Islet of Langerhans (tissue), 1 donor: Measurements from ENCODE around the gene CNTRL.
"Not testable (repeated sequence)": the region's sequence is repeated elsewhere in the genome, so short reads cannot be mapped to it uniquely, and the experiment has no call there.

ENCODE experiments used
- FAIRE-seq: peaks from one replicate; lab custom pipeline; 2011; peaks lifted over from hg19 to GRCh38; lab: Jason Lieb, UNC

Gene CNTRL, protein sequence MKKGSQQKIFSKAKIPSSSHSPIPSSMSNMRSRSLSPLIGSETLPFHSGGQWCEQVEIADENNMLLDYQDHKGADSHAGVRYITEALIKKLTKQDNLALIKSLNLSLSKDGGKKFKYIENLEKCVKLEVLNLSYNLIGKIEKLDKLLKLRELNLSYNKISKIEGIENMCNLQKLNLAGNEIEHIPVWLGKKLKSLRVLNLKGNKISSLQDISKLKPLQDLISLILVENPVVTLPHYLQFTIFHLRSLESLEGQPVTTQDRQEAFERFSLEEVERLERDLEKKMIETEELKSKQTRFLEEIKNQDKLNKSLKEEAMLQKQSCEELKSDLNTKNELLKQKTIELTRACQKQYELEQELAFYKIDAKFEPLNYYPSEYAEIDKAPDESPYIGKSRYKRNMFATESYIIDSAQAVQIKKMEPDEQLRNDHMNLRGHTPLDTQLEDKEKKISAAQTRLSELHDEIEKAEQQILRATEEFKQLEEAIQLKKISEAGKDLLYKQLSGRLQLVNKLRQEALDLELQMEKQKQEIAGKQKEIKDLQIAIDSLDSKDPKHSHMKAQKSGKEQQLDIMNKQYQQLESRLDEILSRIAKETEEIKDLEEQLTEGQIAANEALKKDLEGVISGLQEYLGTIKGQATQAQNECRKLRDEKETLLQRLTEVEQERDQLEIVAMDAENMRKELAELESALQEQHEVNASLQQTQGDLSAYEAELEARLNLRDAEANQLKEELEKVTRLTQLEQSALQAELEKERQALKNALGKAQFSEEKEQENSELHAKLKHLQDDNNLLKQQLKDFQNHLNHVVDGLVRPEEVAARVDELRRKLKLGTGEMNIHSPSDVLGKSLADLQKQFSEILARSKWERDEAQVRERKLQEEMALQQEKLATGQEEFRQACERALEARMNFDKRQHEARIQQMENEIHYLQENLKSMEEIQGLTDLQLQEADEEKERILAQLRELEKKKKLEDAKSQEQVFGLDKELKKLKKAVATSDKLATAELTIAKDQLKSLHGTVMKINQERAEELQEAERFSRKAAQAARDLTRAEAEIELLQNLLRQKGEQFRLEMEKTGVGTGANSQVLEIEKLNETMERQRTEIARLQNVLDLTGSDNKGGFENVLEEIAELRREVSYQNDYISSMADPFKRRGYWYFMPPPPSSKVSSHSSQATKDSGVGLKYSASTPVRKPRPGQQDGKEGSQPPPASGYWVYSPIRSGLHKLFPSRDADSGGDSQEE (N-terminal part only)

DNA sequence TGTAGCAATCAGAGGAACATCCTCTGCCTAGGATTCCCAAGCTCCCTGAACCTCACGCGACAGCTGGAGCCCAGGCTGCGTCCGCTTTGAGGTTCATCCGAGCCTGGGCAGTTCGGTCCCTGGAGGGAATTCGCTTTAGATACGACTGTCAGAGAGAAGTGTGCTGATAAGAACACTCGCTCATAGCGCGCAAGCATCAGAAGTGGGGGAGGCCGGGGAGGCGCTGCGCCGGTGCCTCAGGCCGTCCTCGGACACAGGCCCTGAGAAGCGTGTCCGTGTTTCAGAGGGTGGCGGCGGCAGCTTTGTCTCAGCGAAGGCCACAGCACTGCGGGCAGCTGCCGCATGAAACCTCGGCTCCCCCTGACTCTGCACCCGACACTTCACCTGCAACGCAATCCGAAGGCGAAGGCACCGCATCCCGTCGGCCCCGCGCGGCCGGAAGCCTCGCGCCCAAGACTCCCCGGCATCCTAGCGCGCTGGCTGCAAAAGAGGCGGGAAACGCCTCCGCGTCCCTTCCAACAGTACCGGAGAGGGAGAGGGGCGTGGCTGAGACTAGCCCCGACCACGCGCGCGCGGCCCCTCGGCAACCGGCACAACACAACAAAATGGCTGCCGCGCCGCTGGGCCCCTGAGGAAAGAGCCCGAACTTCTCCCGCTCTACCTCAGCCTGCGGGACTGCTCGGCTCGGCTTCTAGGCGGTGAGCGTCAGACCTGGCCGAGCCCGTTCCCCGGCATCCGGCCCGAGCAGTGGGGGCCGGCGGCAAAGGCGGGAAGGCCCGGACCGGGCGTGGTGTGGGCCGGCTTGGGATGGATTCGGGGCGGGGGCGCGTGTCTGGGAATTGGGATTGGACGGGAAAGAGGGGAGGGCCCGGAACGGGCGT, at the start of gene CNTRL:
CNTRL (plus strand) TSS at position 586 of the 881 bp plus-strand sequence. CDS start 13,372 bp downstream, outside the sequence.
- no peak for FAIRE-seq

DNA sequence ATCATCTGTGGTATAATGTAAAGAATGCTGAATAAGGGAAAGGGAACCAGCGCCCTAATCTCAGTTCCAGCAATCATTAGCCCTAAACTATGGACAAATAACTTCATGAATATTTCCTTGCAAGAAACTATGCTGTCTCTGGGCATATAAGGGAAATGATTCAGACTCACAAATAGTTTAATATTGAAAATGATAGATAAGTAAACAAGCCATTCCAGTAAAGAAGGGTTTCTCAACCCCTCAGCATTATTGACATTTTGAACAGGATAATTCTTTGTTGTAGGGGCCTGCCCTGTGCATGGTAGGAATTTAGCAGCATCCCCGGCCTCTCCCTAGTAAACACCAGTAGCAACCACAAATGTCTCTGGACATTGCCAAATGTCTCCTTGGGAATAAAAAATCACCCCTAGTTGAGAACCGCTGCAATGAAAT, 48.5 kb upstream of the CNTRL start:
- no peak for FAIRE-seq

DNA sequence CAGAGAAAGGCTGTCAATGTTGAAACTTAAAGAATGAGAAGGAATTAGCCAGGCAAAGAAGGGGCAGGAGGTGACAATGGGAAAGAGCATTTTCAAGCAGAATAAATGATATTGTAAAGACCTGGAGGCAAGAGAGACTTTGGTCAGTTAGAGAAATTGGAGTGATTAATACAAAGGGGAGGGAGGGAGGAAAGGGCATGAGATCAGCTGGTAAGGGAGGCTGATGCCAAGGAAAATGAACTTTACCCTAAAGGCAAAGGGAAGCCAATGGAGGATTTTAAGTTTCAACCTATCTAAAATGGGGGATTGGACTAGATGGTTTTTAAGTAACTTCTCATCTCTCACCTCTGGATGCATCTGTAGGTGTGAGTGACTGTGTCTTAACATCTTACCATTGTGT, 48.0 kb upstream of the CNTRL start:
- FAIRE-seq = no peak

DNA sequence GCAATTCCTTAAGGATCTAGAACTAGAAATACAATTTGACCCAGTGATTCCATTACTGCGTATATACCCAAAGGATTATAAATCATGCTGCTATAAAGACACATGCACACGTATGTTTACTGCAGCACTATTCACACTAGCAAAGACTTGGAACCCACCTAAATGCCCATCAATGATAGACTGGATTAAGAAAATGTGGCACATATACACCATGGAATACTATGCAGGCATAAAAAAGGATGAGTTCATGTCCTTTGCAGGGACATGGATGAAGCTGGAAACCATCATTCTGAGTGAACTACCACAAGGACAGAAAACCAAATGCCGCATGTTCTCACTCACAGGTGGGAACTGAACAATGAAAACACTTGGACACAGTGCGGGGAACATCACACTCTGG, 46.5 kb upstream of the CNTRL start:
- not testable (repeated sequence) for FAIRE-seq

DNA sequence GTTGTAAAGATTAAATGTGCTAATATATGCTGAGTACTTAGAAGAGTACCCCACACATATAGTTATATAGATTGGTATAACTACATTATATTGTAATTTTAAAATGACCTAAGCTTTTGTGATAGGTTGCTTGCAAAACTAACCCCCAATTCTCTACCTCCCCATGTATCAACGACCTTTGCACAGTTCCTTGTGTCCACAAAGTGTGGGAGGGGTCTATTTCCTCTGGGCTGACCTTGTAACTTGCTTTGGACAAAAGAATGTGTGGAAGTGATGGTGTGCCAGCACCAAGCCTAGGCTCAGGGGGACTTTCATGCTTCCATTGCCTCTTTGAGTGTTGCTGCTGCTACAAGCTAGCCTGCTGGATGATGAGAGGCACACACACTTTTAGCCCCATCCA, 45.3 kb upstream of the CNTRL start:
- FAIRE-seq = no peak

DNA sequence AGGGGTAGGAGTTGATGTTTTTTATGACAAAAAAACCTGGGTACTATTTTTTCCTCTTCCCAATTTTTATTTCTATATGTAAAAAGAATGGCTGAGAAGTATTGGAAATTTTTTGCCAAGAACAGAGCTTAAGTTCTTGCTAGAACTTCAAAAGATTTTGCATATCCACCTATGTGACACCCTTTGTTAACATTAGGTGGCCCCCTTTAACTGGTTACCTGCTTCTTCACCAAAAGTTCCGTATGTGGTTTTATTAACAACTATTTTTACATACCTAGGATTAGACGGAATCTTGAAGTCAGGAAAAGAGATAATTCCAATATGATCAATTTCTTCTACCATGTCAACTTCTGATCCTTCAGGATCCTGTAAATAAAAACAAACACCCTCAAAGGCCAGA, 40.2 kb upstream of the CNTRL start:
- no peak for FAIRE-seq

DNA sequence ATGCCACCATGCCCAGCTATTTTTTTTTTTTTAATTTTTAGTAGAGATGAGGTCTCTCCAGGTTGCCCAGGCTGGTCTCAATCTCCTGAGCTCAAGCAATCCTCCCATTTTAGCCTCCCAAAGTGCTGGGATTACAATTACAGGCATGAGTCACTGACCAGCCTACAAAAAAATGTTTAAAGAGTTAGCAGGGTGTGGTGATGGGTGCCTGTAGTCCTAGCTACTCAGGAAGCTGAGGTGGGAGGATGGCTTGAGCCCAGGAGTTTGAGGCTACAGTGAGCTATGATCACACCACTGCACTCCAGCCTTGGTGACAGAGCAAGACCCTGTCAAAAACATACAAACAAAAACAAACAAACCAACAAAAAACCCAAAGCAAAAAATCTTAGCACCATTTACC, 39.0 kb upstream of the CNTRL start:
- FAIRE-seq = not testable (repeated sequence)

DNA sequence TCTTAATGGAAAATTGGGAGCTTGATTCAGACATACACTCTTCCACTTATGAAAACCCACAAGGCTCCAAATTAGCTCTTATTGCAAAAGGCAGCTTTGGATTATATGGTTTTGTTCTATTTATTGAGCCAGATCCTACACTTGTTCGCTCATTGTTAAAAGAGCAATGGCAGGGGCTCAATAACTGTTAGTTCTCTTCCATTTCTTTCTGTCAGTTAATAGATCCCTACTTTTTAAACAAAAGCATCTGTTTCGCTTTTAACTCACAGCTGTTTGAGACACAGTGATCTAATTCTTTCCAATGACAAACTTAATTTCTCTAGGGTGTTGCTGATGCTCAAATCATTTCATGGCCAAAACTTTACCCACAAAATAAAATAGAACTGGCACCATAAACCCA, 36.4 kb upstream of the CNTRL start:
- no peak for FAIRE-seq

DNA sequence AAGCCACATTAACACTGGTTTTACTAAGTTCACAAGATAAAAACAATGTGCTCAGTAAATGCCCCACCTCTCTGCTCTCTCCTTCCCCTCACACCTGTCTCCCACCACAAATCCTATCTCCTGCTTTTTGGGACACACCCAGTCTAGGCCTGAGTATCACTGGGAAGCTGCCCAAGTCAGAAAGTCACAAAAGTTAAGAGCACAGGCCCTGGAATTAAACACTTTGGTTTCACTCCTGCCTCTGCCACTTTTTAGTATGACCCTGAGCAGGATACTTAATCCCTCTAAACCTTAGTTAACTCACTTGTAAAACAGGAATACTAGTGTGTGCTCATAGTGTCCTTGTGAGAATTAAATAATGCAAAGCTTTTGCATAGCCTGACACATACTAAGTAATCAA, 36.0 kb upstream of the CNTRL start:
- FAIRE-seq = no peak

DNA sequence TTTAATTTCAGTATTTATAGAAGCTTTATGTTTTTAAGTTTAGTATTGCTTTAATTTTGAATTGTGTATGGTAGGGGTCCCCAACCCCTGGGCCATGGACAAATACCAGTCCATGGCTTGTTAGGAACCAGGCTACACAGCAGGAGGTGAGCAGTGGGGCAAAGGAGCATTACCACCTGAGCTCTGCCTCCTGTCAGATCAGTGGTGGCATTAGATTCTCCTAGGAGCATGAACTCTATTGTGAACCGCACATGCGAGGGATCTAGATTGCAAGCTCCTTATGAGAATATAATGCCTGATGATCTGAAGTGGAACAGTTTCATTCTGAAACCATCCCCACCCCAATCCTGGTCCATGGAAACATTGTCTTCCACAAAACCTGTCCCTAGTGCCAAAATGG, 26.6 kb upstream of the CNTRL start:
- FAIRE-seq = no peak

DNA sequence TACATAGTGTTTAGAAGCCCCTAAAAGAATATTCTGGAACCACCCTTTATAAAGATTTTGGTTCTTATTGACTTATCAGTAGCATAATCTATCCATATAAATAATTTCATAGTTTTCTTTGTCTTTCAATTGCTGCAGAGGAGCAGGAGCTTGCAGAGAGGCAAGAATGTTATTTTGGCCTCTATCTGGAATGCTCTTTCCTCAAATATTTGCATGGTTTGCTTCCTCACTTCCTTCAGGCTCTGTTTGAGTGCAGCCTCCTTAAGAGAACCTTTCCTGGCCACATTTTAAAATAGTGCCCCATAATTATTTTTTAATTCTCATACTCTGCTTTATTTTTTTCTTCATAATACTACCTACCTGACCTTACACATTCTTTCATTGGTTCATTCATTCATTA, 26.1 kb upstream of the CNTRL start:
- no peak for FAIRE-seq

DNA sequence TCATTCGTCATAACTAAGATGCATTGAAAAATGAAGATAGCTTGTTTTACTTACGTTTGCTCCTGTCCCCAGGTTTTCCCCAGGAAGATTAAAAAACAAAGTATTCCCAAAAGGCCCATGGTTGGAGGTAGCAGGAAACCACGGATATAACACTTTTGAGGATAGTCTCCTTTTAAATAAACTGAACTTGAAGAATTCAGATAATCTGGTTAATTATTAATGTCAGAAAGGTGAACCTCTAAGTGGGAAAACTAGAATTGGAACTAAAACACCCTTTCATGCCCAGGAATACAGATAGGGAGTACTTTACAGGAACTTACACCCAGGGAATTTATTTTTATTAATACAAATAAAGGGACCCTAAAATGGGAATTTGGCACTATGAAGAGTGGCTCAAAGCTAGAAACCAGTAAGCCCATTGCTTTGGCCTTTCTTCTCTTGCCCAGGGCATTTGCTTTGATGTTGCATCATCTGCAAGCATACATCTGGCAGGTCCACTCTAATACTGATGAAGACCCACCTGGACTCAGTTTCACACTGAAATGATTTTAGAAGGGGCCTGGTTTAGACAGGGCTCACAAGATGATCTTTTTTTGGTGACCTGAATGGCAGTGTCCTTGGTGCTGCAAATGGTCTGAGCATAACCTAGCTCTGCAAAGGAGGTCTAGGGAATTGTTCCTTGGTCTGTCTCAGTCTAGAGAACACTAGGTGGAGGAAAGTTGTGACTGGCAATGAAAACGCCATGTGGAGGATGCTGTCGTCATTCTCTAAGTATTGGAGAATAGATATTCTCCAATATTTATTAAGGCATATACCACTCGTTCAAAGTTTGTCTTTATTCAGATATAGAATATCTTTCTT, 24.4 kb upstream of the CNTRL start, which contains the start of gene C5:
C5 (minus strand) TSS at position 148 of the 861 bp plus-strand sequence; CDS start at position 119, 29 bp downstream.
- FAIRE-seq = no peak

DNA sequence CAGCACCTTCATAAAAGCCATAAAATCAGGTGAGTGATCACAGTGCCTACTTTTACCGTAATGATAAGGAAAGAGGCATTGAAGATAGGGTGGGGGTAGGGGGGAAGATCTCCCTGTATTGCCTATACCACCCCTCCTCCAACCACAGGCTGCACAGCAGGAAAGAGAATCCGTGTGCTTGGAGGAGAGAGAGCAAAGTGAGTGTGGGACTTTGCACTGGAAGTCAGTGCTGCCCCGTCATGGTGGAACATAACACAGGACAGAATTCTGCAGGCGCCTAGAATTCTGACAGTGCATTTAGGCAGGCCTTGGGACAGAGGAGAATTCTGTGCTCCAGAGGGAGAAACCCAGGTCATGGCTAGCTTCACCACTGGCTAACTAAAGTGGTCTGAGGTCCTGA, 21.2 kb upstream of the CNTRL start:
- no peak for FAIRE-seq

DNA sequence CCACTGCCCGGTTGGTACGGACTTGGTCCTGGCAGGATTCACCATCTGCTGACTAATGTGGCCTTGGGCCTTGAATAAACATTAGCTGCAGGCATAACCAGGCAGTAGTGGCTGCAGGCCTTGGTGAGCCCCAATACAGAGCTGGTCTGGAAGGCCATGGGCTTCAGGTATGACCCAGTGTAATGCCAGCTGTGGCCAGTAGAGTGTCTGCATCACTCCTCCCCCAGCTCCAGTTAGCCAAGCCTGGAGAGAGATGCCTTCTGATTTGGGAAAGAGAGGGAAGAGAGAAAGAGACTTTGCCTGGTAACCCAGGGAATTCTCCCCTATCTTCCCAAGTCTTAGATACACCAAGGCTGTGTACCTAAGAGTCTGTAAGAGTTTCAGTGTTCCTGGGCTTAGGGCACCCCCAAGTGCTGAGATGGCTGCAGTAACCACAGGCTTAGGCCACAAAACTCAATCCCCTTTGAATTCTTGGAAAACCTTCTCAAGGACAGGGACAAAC, 19.1 kb upstream of the CNTRL start:
- no peak for FAIRE-seq

DNA sequence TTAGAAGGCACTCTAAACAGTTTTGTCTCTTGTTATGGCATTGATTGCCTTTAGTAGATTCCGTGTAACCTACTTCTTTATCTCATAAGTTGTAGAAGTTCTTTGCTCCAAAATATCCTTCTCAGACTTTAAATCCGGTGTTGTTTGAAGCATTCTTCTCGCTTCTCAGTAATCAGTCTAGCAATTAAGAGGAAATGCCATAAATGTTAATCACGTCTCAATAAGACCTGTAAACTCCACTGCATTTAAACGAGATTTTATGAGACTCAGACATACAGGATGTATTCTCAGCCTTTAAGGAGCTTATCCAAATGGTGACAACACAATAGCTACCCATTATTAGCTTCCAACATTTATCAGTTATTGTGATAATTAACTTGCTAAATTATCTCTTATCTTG, 16.9 kb upstream of the CNTRL start:
- FAIRE-seq = no peak

DNA sequence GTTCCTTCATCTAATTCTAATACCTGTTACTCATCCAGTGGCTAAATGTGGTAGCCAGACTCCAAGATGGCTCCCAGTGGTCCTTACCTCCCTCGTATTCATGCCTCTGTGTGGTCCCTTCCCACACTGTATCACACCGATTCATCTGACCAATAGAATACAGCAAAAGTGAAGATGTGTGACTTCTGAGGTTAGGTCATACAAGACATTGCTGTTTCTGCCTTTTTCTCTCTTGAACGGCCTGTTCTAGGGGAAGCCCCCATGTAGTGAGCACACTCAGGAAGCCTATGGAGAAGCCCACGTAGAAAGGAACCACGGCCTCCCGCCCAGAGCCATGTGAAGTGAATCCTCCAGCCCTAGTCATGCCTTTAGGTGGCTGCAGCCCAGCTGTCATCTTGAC, 15.2 kb upstream of the CNTRL start:
- no peak for FAIRE-seq

DNA sequence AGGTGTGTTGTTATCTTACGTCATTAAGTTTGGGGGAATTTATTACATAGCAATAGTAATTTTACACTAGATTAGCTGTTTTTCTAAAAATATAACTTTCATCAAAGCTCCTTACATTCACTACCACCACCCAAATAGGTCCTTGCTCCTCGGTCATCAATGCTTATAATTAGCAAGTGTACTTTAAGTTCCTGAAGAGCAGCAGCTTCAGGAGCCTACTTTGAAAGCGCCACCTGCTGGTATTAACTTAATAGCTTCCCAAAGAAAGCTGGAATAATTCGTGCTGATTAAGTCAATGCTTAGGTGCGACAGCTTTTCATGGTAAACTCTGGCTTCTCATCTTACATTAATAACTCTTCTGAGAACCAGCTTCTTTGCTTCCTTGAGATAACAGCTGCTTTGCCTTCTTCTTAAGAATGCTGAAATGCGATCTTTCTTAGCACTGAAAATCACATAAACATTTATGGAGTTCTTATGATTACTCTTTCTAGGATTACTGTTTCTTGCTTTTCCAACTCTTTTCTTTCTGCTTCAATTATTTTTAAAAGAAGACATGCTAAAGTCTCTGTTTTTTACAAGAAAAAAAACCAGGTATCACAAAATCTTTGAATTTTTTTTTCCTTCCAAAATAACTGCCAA, 14.6 kb upstream of the CNTRL start:
- FAIRE-seq = peak; percentile 72

DNA sequence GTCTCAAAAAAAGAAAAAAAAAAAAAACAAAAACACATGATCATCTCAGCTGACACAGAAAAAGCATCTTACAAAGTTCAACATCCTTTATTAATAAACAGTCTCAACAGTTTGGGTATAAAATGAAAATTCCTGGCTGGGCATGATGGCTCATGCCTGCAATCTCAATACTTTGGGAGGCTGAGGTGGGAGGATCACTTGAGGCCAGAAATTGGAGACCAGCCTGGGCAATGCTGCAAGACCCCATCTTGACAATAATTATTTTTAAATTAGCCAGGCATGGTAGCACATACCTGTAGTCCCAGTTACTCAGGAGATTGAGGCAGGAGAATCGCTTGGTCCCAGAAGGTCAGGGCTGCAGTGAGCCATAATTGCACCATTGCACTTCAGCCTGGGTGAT, 7.9 kb upstream of the CNTRL start:
- FAIRE-seq = no peak

DNA sequence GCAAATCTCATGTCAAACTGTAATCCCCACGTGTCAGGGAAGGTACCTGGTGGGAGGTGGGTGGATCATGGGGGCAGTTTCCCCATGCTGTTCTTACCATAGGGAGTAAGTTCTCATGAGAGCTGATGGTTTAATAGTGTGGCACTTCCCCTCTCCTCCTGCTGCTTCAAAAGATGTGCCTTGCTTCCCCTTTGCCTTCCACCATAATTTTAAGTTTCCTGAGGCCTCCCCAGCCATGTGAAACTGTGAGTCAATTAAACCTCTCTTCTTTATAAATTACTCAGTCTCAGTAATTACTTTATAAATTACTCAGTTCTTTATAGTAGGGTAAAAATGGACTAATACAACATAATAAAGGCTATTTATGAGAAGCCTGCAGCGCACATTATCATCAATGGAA, 7.1 kb upstream of the CNTRL start:
- no peak for FAIRE-seq

DNA sequence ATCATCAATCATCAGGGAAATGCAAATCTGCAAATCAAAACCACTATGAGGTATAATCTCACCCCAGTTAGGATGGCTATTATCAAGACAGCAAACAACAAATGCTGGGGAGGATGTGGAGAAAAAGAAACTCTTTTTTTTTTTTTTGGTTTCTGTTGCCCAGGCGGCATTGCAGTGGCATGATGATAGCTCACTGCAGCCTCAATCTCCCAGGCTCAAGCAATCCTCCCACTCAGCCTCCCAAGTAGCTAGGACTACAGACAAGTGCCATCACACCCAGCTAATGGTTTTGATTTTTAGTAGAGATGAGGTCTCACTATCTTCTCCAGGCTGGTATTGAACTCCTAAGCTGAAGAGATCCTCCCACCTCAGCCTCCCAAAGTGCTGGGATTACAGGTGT, 5.4 kb upstream of the CNTRL start:
- FAIRE-seq = no peak
